ENCODE measurements around the gene STK32B.

STK32B gene

DNA sequence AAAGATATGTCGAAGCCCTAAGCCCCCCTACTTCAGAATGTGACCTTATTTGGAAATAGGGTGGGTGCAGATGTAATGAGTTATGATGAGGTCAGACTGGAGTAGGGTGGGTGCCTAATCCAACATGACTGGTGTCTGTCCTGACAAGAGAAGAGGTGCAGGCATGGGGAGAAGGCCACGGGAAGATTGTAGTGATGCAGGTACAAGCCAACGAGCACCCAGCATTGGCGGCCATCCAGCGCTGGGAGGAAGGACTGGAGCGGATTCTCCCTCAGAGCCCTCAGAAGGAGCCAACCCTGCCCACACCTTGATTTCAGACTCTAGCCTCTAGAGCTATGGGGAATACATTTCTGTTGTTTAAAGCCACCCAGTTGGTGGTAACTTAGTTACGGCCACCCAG, 419.9 kb downstream of the STK32B start:
- DNase-seq (ENCODE audit: low read depth), result no peak

DNA sequence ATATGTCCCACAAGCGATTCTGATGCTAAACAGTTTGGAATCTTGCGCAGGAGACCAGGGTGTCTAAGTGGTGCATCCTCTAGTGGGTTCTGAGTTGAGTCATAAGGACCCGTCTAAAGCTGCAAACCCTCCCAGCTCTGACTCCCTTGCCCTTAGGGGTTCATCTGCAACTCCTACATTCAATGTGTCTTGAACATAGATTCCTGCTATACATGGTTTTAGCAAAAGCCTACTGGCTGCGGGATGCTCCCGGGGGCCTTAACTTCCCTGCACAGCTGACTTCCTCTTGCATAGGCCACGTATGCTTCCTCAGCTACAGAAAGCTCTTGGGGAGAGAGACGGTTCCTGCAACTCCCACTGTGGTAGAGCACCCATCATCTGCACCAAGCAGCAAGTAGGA, 420.4 kb downstream of the STK32B start:
- DNase-seq (ENCODE audit: low read depth), result no peak

DNA sequence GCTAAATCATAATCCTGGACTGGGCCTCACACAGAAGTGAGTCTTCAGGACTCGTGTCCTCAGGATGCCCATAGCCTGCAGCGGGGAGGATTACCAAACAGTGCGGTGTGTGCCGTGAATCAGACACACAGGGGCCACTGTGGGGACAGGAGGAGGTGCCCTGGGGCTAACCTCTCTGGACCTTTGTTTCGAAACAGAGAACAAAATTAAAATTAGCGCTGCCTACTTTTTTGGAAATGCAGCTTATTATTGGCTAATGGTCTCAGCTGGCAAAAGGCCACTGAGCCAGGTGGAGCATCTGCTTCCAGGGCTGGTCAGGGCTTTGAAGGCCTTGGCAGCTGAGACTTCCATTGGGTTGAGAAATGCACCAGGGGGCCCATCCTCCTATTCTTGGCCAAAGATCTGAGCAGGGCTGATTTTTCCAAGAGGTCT, 420.9 kb downstream of the STK32B start:
- no peak for DNase-seq (ENCODE audit: low read depth)

DNA sequence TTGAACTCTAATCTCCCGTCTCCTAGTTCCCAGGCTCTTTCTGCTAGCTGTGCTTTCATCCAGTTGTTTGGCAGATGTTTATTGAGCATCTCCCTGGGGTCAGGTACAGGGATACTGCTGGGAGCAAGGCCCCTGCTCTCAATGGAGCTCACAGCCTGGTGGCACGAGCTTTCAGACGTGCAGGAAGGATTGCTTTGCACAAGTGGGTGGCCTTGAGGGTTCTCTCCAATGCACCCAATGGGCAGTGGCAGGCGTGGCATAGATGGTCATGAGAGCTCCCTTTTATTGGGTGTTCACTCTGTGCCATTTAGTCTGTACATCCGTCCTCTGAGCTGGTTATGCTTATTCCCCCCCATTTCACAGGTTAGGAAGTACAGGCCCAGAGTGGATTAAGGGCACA, 421.8 kb downstream of the STK32B start:
- no peak for DNase-seq (ENCODE audit: low read depth)

DNA sequence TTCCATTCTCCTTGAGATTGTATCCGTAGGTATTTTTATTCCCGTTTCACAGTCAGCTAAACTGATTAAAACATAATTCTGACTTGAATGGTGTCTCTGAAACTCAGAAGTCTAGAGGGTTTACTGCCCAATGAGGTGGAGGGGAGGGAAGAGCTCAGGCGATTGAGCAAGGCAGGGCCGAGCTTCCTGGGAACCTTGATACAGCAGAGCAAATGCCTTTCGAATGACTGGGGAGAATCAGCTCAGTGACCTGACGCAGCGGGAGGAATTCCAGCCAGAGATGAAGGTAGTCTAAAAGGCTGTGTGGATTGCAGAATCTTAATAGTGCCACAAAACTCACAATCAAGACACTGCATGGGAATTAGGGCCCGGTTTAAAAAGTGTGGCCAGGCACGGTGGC, 423.5 kb downstream of the STK32B start:
- no peak for DNase-seq (ENCODE audit: low read depth)

DNA sequence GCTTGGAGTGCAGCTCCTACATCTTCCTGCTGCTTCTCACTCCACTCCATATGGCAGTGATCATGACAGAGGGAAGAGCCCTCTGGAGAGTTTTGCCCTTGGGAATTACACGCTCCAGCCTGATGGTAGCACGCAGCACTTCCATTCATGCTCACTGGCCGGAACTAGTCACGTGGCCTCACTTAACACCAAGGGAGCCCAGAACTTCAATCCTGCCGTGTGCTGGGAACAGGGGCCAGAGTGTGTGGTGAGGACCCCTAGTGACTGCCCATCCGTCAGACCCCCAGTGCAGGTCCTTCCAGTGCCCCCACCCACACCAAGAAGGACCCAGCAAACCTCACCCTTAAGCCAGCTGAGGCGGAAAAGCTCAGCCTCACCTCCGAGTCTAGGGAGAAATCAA, 426.3 kb downstream of the STK32B start:
- no peak for DNase-seq (ENCODE audit: low read depth)

DNA sequence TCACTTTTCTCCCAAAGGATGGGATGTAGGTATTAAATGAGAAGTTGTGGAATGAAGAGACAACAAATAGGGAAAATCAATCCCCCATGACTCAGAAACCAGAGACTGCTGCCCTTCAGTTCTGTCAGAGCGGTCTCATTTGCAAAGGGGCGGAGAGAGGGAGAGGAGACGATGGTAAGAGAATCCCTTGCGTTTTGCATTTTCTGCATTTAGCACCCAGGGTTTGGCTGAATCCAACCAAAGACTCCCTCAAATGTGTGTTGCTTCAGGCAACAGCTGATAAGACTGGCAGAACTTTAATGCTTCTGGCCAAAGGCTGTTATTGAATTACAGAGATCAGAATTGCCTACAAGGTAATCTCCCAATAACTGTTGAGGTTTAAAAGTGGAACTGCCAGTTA, 426.9 kb downstream of the STK32B start:
- no peak for DNase-seq (ENCODE audit: low read depth)

DNA sequence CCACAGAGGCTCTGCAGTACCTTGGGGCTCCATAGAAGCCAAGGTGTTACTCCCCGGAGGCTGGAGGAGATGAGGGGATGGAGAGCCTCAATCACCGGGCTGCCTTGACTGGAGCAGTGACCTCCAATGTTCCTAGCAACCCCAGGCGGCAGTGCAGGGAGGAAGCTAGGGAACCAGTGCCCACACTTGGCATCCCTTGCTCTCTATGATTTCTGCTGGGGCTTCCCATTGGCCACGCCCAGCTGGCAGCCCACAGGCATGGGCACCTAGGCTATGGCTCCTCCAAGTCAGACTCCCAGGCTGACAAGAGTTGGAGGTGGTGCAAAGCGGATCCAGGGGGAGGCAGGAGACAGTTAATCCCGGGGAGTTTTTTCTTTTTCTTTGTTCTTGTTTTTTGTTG, 427.4 kb downstream of the STK32B start:
- no peak for DNase-seq (ENCODE audit: low read depth)

DNA sequence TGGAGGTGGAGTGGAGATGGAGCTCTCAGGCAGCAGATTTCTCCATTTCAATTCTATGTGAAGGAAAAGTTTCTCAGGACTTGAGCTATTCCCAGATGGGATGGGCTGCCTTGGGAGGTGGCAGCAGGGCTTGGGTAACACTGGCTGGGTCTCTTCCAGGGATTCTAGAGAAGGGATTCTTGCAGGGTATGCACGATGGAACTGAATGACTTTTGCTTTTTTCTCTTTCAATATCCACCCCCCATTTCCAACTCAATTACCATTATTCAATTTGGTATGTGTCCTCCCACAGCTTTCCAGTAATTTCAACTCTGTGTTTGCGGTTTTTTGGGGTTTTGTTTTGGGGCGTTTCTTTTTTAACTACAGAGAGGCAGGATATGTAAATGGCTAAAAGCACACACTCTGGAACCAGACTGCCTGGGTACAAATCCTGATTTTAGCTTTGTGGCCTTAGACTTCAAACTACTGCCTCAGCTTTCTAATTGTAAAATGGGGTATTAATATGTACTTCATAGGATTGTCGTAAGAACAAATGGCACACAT, 428.3 kb downstream of the STK32B start:
- DNase-seq (ENCODE audit: low read depth), result no peak

DNA sequence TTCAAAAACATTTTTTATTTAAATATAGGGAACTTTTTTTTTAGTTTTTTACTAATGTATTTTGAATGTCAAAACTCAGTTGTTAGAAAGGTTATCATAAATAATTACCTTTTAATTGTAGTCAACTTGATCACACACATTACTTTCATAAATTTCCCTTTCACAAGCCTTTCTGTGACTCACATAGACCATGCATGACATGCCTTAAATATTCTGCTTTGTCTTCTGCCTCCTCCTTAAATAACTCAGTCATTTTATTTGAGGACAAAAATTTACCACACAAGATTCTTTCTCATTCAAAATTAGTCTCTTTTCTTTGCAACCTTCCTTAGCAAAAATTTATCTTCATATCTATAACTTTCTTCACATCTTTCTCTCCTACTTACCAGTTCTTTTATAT, 437.1 kb downstream of the STK32B start:
- DNase-seq (ENCODE audit: low read depth), result no peak

DNA sequence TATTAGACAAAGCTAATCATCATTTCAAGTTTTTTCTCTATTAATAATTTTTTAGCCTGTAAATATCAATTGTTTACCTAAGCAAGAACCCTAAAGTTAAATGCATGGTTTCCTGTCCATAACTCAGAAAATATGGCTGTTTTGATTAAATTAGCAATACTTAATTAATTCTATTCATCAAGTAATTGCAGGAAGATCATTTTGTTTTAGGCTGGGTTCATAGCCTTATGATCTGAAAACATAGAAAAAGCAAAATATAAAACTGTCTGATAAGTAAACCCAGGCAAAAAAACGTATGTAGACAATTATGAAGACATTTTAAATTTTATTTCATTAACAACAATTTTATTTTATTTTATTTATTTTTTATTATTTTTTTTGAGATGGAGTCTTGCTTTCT, 438.0 kb downstream of the STK32B start:
- no peak for DNase-seq (ENCODE audit: low read depth)

DNA sequence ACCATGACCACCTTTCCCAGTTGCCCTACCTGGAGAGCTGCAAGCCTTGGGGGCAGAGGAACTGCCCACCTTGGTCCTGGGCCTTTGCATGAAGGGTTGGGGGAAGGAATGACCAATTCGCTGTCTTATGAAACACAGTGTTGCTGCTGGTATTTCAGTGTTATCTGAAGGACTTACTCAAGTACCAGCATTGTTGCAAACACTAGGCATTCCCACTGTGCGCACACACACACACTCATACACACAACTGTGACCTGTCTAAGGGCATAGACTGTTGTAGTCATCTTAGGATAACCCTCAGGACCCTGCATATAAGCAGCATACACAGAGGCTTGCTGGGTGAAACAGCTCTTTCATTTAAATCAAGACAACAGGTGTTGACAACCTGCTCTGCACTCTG, 446.2 kb downstream of the STK32B start:
- DNase-seq (ENCODE audit: low read depth), result no peak

DNA sequence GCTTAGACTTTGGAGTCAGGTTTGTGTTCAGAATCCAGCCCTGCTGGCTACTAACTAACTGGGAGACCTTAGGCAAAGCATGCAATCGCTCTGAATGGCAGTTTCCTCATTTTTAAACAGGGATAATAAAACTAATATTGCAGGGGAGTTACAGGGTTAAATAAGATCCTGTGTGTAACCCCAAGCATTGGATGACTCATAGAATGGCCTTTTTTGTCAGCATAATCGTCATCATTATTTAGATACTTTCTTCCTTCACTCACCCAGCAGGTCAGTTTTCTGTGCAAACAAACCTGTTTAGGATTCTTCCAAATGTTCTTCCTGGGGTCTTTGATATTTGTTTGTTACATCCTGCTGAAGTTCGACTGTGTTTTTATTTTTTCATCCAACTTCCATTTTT, 448.9 kb downstream of the STK32B start:
- DNase-seq (ENCODE audit: low read depth), result no peak

DNA sequence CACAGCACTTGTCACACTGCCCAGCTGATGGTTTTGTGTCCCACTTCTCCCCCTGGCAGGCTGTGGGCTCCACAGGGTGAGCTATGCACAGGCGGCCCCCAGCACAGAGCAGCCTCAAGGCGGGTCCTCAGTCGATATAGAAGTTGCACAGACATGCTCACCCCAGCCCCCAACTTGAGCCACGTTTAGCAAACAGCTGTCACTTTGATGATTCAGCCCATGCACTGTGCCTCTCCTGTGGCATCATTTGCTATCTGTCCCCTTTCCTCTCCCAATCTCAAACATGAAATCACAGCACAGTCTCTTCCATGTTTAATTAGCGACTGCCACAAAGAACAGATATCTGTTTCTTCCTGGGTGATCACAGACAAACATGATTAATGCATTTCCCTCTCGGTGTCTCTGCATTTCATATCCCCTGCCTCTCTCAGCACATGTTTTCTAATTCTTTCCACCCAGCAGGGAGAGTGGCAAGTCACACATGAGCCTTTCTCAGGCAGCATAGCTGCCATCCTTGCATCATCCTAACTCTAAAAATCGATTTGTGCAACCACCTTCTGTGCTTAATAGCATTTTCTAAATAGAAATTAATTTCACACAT, 452.2 kb downstream of the STK32B start:
- no peak for DNase-seq (ENCODE audit: low read depth)

DNA sequence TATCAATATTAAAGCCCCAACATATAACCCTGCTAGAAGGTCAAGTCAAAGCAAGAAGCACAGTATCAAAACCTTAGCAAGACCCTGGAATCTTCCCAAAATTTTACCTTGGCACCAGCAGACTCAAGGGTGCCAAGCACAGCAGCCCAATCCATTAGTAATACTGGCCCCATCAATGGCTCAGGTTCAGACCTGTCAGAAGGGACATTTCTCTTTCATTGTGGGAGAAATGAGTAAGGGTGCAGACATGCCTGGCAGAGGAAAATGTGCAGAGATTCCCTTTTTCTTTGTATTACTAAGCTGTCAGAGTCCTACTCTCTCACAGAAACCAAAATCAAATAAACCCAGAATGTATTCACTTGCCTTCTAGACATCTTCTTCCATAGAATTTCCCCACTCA, 453.2 kb downstream of the STK32B start:
- DNase-seq (ENCODE audit: low read depth), result no peak

DNA sequence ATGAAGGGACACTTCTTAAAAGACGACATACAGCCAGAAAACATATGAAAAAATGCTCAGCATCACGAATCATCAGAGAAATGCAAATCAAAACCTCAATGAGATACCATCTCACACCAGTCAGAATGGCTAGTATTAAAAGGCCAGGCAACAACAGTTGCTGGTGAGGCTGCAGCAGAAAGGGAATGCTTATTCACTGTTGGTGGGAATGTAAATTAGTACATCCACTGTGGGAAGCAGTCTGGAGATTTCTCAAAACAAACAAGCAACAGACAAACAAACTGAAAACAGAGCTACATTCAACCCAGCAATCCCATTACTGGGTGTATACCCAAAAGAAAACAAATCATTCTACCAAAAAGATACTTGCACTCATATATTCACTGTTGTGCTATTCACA, 459.2 kb downstream of the STK32B start:
- no peak for DNase-seq (ENCODE audit: low read depth)

DNA sequence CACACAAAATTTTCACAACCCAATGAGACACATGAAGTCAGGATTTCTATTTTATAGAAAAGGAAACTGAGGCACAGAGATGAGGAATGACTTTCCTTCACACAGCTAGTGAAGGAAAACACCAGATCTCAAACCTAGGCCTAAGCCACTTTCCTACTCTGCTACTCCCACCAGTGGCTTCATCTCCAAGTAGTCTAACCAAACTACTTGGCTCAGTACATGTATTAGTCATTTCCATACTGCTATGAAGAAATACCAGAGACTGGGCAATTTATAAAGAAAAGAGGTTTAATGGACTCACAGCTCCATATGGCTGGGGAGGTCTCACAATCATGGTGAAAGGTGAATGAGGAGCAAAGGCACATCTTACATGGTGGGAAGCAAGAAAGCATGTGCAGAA, 460.5 kb downstream of the STK32B start:
- no peak for DNase-seq (ENCODE audit: low read depth)

DNA sequence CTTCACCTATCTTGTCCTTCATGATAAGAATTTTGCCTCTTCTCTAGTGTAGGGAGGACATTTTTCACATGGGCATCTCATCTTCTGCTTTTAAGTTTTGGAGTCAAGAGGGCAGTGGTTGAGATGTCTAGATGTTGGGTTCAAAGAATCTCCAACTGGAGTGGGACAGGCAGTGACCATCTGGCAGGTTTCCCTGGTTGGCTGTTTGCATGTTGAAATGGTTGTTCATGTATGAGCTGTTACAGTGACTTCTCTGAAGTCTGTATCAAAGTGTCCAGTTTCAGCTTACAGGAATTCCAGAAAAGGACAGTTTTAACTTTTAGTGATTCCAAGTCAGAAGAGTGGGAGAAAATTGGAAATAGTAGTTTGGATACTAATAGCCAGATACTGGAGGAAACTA, 464.4 kb downstream of the STK32B start:
- no peak for DNase-seq (ENCODE audit: low read depth)

DNA sequence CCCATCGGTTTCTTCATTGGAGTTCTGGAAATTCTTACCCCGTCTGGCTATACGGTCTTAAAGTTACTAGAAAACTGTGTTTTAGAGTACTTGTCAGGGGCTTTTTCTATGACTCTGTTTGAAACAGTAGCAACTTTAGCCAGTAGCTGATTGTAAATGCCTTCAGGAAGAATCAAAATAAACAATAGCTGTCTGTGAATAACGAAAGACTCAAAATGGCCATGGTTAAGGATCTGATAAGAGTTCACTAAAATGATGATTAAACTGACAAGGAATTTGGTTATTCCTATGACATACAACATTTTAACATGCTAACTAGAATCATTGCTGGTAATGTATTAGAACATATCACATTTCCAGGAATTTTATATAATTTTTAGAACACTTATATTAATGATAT, 466.1 kb downstream of the STK32B start:
- no peak for DNase-seq (ENCODE audit: low read depth)

DNA sequence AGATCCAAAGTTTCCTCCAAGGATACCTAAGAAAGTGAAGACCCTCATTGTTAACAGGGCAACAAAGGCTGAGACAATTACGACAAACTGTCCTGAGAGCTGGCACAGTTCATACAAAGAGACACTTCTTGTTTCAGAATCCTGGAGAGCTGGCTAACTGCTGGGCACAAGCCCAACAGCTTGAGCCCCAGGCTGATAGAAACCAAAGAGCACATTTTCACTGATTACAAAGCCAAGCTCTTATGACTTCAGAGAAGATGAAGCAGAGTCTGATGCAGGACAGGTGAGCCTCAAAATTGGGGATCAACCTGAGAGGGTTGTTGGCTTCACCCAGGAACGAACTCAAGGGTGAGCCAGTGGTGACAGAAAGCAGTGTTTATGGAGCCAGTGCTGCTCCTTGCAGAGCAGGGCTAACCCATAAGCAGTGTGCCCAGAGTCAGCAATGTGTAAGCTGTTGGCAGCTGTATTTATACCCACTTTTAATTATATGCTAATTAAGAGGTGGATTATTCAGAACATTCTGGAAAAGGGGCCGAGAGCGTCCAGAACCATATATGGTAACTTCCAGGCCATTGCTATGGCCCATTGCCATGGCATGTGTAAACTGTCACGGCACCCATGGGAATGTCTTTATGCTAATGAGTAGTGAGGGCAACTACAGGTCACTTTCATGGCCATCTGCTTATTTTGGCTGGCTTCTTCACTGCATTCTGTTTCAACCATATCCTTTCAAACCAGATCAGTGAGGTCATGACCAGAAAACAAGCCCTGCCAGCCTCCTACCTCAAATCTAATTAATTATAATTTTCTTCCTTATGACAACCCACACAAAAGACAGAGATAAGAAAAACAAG, 473.4 kb downstream of the STK32B start:
- no peak for DNase-seq (ENCODE audit: low read depth)

DNA sequence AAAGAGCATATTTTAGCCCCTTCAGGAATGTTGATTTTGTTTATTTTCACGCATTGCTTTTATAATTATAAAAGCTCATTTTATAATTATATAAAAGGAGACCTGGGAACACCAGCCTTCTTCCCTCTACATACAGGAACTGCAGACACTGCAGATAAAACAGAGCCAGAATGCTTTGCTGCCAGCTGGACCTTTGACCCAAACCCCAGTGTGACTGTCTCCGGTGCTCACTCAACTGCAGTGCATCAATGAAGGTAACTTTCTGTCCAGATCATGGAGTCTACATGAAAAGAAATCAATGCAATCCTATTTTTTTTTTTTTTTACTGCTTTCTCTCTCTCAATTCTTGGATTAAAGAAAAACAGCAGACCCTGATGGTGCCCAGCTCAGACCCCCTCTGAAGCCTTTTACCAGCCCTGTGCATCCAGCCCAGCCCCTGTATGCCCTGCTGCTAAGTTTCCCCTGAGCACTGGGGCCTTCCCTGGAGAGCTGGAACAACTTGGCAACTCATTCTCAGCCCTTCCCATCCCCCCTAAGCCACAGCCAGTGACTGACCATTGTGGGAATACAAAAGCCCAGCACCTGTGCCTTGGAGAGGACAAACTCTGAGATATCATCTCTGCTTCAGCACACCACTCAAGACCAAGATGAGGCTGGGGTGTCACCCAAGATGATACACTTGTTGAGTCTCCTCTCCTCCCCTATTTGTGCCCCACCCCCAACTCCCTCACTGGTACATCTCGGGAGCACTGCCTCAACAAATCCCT, 475.0 kb downstream of the STK32B start:
- DNase-seq (ENCODE audit: low read depth), result no peak

DNA sequence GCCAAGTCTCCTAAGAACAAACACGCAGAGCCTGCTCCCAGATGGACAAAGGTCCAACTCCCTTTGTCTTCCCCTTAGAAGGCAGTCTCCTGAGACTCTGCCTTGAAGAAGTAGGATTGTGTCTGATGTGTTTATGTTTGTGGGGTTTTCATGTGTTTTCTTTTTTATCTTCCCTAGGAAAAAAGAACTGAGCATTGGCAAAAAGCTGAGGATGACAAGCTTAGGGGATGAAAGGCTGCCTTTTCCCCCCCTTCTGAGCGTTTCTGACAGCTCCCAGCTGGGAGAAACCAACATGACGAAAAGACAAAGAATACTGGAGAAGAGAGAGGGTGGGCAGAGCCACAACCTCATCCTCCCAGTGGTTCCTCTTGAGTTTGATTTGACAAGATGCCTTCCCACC, 475.9 kb downstream of the STK32B start:
- no peak for DNase-seq (ENCODE audit: low read depth)

DNA sequence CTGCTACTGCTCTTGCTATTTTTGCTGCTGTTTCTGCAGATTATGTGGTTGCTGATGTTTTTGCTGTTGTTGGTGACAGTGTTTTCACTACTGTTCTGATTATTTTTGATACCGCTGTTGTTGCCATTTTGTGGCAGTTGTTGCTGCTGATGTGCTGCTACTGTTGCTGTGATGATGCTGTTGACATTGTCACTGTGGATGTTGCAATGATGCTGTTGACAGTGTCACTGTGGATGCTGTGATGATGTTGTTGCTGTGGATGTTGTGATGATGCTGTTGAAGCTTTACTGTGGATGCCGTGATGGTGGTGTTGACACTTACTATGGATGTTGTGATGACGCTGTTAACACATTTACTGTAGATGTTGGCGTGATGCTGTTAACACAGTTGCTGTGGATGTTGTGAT, 476.8 kb downstream of the STK32B start:
- no peak for DNase-seq (ENCODE audit: low read depth)
